K562 (cell line): ENCODE data around the gene NRG3.

Experiments used
- EZH2 ChIP-seq: IDR thresholded peaks from 2 replicates; pipeline ENCODE4 v1.6.1; 2012; ENCODE audit warnings: low read depth, mild to moderate bottlenecking, inconsistent platforms, low read length, borderline replicate concordance
- MAFK ChIP-seq: IDR thresholded peaks from 2 replicates; pipeline ENCODE4 v1.6.1; 2011; ENCODE audit warnings: low read length, improper control_type of control experiment
- NELFE ChIP-seq: IDR thresholded peaks from 2 replicates; pipeline ENCODE4 v1.6.1; 2011; ENCODE audit warnings: mild to moderate bottlenecking; ENCODE audit not compliant: insufficient read depth, insufficient read length
- ZNF407 ChIP-seq: fragments of 450-650 bp; IDR thresholded peaks from 2 replicates; pipeline ENCODE4 v1.6.1; 2016; ENCODE audit warnings: low read depth

- TF ChIP-seq ZNF407 (no peak), NELFE (no peak), MAFK (no peak), EZH2 (no peak)
Measured at GRCh38 chr10:82768040-82768439, 893.0 kb downstream of the NRG3 start.
